HG03354 (cell line): Measurements from ENCODE around the gene FAM240B.

Source experiments
- ATAC-seq: cut with Tn5 transposase; IDR thresholded peaks from one replicate; pipeline ENCODE4 v1.9.1; 2021; ENCODE audit warnings: mild to moderate bottlenecking; ENCODE audit not compliant: unreplicated experiment, poor library complexity, severe bottlenecking

The FAM240B gene

DNA sequence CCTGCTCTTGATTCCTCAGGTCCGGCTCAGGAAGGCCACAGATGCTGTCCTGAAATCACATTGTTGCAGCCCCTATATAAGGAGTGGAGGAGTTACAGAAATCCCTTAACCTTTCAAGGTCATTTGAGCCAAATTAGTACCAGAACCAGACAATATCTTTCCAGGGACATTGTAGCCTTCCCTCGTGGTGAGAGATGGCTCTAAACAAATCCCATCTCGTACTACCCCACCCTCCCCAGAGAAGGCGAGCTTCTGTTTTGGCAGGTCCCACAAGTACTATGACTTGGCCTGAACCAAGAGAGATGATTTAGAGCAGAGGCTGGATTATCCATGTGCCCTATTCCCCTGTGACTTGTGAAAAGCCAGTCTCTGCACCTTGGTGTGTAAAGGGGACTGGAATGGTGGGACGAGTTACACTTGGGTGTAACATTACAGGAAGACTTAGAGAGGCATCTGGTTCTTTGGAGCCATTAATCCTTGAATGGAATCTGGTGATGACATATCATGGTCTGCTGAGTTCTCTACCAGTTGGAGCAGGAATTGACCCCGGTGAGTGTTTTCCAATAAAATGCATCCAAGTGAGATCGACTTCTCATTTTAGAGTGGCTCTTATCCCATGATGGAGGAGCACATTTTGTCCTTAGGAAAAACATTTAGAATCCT, at the start of gene FAM240B:
Gene FAM240B, minus strand, starts transcription at position 51 of the 663 bp plus-strand sequence. CDS start 16,134 bp downstream, outside the sequence.
- ATAC-seq, result no peak

DNA sequence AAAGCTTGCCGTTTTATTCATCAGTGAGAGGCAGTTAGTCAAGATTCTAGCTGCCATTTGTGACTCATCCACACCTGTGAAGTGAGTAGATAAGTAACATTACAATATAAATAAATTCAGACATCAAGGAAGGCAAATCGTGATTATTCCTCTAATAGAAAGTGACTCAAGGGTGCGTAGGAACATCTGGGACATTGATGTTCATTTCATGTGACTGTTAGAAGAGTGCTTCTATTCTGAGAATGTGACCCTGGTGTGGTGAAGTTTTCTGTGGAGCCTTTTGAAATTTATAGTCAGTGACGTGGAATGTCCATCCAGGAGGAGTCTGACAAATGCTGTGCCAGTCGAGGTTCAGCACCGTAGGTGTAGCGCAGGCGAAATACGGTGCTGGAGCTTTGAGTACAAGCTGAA, 48.4 kb upstream of the FAM240B start:
- no peak for ATAC-seq

DNA sequence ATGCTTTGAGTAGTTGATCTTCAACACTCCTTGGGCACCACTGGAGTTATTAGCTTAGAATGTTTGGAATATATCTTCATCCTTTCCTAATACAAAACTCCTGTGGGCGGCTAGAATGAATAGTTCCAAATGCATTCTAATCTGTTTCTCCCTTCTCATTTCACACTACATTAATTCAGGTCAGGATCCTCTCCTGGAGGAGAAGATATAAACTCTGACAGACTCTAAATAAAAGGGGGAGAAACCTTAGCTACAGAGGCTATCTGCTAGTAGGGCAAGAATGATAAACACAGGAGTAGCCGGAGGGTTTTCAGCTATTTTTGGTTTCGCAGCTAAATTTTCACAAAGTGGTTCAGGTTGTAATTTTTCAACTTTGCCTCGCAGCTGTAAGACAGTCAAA, 45.2 kb upstream of the FAM240B start:
- ATAC-seq, result no peak

GRCh38 chr9:38761999-38762398, 42.1 kb upstream of the FAM240B start:
- ATAC-seq, result no peak

GRCh38 chr9:38761339-38761738, 41.4 kb upstream of the FAM240B start:
- no peak for ATAC-seq

DNA sequence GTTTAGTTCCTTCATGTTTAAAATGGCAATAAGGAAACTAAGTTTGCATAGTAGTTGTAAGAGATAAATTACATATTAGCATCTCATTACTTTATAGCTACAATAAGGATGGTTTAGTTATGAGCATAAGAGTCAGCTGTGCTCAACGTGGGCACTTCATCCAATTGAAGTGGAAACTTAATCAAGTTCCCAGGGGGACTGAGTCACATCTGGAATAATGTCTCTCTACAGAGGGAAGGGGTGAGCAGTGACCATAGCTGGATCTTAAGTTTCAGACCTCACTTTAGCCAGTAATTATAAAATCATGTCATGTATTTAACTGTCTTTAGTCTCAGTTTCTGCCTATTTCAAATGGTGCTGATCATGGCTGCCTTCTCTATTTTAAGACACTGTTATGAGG, 36.8 kb upstream of the FAM240B start:
- ATAC-seq, result no peak

- ATAC-seq, result no peak
Observed at GRCh38 chr9:38747941-38748340, 28.0 kb upstream of the FAM240B start.

GRCh38 chr9:38747067-38747466, 27.1 kb upstream of the FAM240B start:
- no peak for ATAC-seq

GRCh38 chr9:38746303-38746702, 26.4 kb upstream of the FAM240B start:
- no peak for ATAC-seq

GRCh38 chr9:38744484-38744883, 24.6 kb upstream of the FAM240B start:
- ATAC-seq, result no peak

- ATAC-seq, result no peak
Observed at GRCh38 chr9:38737246-38737645, 17.3 kb upstream of the FAM240B start.

- no peak for ATAC-seq
Observed at GRCh38 chr9:38734831-38735230, 14.9 kb upstream of the FAM240B start.

DNA sequence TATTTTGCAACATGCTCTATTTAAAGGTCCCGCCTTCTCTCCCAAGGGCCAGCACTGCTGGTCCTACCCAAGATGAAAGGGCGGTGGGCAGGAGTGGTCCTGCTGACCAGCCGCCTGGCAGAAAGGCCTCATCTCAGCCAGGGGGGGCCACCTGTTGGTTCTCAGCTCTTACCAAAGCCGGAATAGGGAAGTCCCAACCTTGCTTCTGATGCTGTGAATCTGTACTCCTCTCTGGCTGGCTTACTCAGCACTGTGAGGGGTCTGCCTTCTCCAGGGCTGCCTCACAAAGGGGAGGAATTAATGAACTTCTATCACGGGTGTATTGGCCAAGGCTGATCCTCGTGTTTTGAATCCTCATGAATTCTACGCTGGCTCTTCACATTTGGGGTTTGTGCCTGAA, 13.6 kb upstream of the FAM240B start:
- ATAC-seq, result no peak

DNA sequence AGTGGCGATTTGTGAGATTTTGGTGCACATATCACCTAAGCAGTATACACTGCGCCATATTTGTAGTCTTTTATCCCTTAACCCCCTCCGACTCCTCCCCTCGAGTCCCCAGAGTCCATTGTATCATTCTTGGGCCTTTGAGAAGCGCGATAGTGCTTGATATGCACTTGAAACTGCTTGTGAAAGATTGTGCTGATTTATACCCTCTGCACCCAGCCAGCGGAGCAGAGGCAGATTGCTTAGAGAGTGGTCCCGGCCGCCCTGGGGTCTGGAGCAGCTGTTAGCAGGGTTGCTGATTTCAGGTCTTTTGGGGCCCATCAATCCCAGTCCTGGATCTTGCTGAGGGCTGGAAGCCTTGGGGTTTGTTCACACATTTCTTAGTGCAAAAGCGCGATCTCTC, 13.0 kb upstream of the FAM240B start:
- ATAC-seq, result no peak

- no peak for ATAC-seq
Observed at GRCh38 chr9:38727497-38728001, 7.6 kb upstream of the FAM240B start.

DNA sequence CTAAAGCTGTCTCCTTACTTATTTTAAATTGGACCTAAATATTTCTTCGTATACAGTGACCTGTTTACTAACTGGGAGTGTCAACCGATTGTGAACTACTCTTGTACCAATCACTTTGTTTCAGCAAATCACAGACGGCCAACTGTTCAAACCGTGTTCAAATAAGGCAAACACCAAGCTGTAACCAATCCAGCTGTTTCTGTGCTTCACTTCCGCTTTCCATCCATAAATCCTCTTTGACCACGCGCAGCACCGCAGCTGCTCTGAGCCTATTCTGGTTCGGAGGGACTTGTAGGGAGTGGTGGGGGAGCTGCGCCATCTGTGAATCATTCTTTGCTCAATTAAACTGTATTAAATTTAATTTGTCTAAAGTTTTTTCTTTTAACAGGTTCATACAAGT, 4.8 kb upstream of the FAM240B start:
- ATAC-seq, result no peak

DNA sequence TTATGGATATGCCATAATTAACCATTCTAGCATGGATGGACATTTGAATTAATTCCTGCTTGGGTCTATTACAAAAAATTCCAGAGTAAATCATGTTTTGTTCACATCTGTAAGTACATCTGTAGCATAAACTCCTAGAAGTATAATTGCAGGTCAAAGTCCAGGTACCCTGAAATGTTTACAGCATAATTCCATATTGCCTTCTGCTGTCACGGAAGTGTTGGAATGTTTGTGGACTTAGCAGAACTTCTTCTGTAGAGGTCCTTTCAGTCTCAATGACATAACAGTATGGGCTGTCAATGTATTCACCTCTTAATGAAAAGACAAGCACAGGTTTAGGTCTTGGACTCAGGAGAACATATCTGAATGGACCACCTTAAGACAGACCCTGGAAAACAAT, 1.8 kb downstream of the FAM240B start:
- ATAC-seq, result no peak

GRCh38 chr9:38715684-38716083, 4.2 kb downstream of the FAM240B start:
- ATAC-seq, result no peak

DNA sequence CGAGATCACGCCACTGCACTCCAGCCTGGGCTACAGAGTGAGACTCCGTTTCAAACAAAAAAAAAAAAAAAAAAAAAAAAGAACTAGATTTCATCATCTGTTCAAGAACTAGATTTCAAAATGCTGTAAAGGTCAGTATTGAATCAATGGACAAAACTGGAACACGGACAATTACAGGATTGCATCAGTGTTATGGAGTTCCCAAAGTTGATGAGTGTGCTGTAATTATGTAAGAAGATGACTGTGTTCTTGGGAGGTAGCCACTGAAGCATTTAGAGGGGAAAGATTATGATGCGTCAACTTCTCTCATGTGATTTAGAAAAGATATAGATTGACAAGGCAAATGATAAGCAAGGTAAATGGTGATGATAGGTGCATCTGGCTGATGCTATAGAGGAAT, 6.5 kb downstream of the FAM240B start:
- ATAC-seq, result no peak

DNA sequence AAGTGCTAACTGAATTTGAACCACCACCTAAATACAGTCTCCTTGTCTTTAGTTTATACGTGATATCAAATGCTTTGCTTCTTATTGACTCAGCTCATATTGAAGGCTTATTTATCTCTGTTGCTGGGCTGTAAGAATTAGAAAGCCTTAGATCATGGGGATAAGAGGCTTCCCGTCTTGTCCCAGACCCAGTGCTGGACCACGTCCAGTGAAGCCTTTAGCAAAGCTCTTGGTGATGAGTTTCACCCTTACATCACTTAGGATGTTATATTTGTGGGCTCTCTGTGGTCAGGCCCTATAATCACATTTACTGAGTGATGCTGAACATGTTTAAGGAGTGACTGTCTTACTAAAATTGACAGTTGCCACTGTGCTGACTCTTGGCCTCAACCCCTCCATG, 11.2 kb downstream of the FAM240B start:
- ATAC-seq, result no peak

DNA sequence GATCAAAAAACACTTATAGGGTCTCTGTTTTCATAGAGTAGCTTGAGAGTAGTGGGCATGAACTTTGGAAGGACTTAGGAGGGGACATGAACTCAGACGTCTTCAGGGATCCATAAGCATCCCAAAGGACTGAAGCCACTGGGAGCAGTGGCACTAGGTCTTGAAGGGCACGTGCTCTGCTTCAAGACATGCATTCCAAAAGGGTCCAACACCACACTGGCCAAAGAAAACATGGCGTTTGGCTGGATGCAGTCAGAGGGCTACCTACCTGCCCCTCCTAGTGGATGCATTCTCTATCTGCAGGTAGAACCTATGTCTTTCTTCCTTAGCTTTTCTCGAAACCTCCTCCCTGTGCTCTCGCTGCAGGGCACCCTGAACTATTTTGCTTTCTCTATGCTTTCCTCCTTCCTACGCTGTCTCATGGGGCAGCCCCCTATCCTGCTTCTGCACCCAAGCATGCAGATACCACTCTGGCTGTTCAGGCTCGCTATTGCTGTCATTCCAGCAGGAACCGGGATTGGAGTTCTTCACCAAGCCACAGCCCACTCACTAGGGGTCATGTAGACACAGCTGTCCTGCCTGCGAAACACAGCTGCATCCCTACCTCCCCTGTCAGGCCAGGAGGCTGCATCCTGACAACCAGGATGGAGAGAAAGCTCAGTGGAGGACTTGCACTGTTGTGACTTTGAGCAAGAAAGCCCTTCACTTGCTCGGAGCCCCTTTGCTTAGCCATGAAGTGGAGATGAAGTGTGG, 11.9 kb downstream of the FAM240B start:
- ATAC-seq, result no peak
